K562 (cell line): ENCODE data around the gene DRC3. TPM values are rescaled to one million over a fixed set of nuclear protein-coding genes. Genes with fewer than 3 reads are reported as not detected.
A peak's percentile ranks its signal among the peaks of the same experiment; 100 is the strongest.

Experiments
- ATAC-seq: fragments of 200-7000 bp; cut with Tn5 transposase; 3 replicates; pipeline ENCODE4 v1.9.1; 2020; ENCODE audit warnings: moderate library complexity
- BruUV-seq: library from RNA; stranded (reverse); fragments of 400-500 nt; replicated peaks from 2 replicates; lab custom pipeline; 2021; lab: Mats Ljungman, UMichigan
- CTCF ChIA-PET: fragments of 300-600 bp; formaldehyde crosslinking; extraction: SDS; loops from one replicate; lab custom pipeline; 2021; ENCODE audit warnings: low intra/inter-chr PET ratio; lab: Yijun Ruan, JAX
- POLR2A ChIA-PET: fragments of 300-600, 350-650 bp; sonication (Branson Sonifier 250); formaldehyde crosslinking; extraction: SDS; loops from one replicate; lab custom pipeline; 2021; ENCODE audit warnings: antibody characterized with exemption, inconsistent platforms; lab: Yijun Ruan, JAX
- DNase-seq, 4 experiments: peaks; one replicate each; pipeline versions ENCODE4 v3.0.0 to v3.0.0-alpha.2; 2011 to 2018; ENCODE audit warnings: low spot score in 3 of 4, mixed read lengths in 3 of 4; ENCODE audit errors: extremely low read depth in 1 of 4
- FAIRE-seq: peaks from 2 replicates; lab custom pipeline; 2011; peaks lifted over from hg19 to GRCh38; lab: Jason Lieb, UNC
- H2AFZ ChIP-seq: 2 replicates; pipeline ENCODE4 v1.6.0; 2011; ENCODE audit warnings: low read depth, low read length, control low read depth, inconsistent platforms
- H3K27ac ChIP-seq: fragments of 200-600 bp; 3 replicates; pipeline ENCODE4 v1.8.0; 2011; ENCODE audit warnings: low read depth, mild to moderate bottlenecking, control low read depth, inconsistent platforms, low read length, moderate library complexity, mixed read lengths; ENCODE audit errors: extremely low read depth
- H3K27me3 ChIP-seq, 2 experiments: fragments of 300-600 bp in 1 of 2; 2 replicates in 1 of 2; 3 replicates in 1 of 2; pipeline versions ENCODE4 v1.6.0 to v1.8.0; 2011; ENCODE audit warnings: inconsistent platforms in 2 of 2, low read length in 2 of 2, mild to moderate bottlenecking in 1 of 2, mixed read lengths in 1 of 2, moderate library complexity in 1 of 2; ENCODE audit not compliant: control insufficient read depth in 2 of 2, insufficient read depth in 2 of 2
- H3K36me3 ChIP-seq: fragments of 300-600 bp; 3 replicates; pipeline ENCODE4 v1.8.0; 2011; ENCODE audit warnings: mild to moderate bottlenecking, low read length, inconsistent platforms; ENCODE audit not compliant: control insufficient read depth, insufficient read depth
- H3K4me1 ChIP-seq, 2 experiments: fragments of 200-600 bp in 1 of 2; replicated peaks in 1 of 2; 2 replicates in 1 of 2; 3 replicates in 1 of 2; pipeline versions ENCODE4 v1.5.1 to v1.8.0; 2011; ENCODE audit warnings: inconsistent platforms in 2 of 2, low read length in 2 of 2, mild to moderate bottlenecking in 1 of 2, mixed read lengths in 1 of 2, moderate library complexity in 1 of 2; ENCODE audit not compliant: control insufficient read depth in 2 of 2, insufficient read depth in 2 of 2
- H3K4me2 ChIP-seq: 2 replicates; pipeline ENCODE4 v1.6.1; 2011; ENCODE audit warnings: low read length, control low read depth, inconsistent platforms, mixed read lengths; ENCODE audit not compliant: insufficient read depth
- H3K4me3 ChIP-seq: fragments of 200-600 bp; sonication (generic), shearing (Covaris generic); 2 replicates; pipeline ENCODE4 v1.5.1; 2016; ENCODE audit warnings: control low read depth, inconsistent platforms
- H3K79me2 ChIP-seq: fragments of 200-600 bp; 3 replicates; pipeline ENCODE4 v1.8.0; 2011; ENCODE audit warnings: low read length, inconsistent platforms; ENCODE audit not compliant: control insufficient read depth, insufficient read depth
- H3K9ac ChIP-seq, 2 experiments: 2 replicates each; pipeline versions ENCODE4 v1.6.0 to v1.6.1; 2011; ENCODE audit warnings: low read depth in 2 of 2, low read length in 2 of 2, control low read depth in 1 of 2, inconsistent platforms in 1 of 2, mild to moderate bottlenecking in 1 of 2, mixed read lengths in 1 of 2; ENCODE audit not compliant: insufficient read depth in 1 of 2
- H3K9me1 ChIP-seq: one replicate; pipeline ENCODE4 v1.6.0; 2011; ENCODE audit warnings: inconsistent platforms, mild to moderate bottlenecking, low read length, moderate library complexity; ENCODE audit not compliant: control insufficient read depth, insufficient read depth
- H3K9me3 ChIP-seq: replicated peaks from 2 replicates; pipeline ENCODE4 v1.5.1; 2011; ENCODE audit warnings: low read depth, low read length, inconsistent platforms; ENCODE audit not compliant: control insufficient read depth, insufficient read depth
- H4K20me1 ChIP-seq: replicated peaks from 2 replicates; pipeline ENCODE4 v1.6.1; 2011; ENCODE audit warnings: low read length, inconsistent platforms, mixed read lengths; ENCODE audit not compliant: control insufficient read depth, insufficient read depth
- HMG20B ChIP-seq: fragments of 250-450 bp; sonication (Bioruptor Pico); IDR thresholded peaks from 2 replicates; pipeline ENCODE4 v1.5.0; 2021; ENCODE audit warnings: mild to moderate bottlenecking
- HNRNPH1 ChIP-seq: fragments of 200-400 bp; formaldehyde crosslinking; optimal IDR thresholded peaks from 2 replicates; pipeline ENCODE3; 2017; ENCODE audit warnings: low read depth, mild to moderate bottlenecking, low read length, moderate library complexity
- ZNF324 ChIP-seq: fragments of 250-450 bp; sonication (Bioruptor Pico); IDR thresholded peaks from 2 replicates; pipeline ENCODE4 v1.4.0; 2020; ENCODE audit warnings: mild to moderate bottlenecking
- WGBS: fragments of 100-300 bp; shearing (Covaris generic); methylation state at CpG from one replicate; pipeline ENCODE4 v1.1.6; 2016; ENCODE audit warnings: low coverage, mixed read lengths; ENCODE audit not compliant: insufficient coverage; ENCODE audit errors: missing lambda C conversion rate; 5-methylcytosine and 5-hydroxymethylcytosine counted together
- in situ Hi-C: fragments of 300-500 bp; cut with MboI; formaldehyde crosslinking; loops from 4 replicates; pipeline ENCODE4 v1.15.0; 2018; ENCODE audit warnings: inconsistent platforms, mixed read lengths
- intact Hi-C: fragments of 100-400 bp; cut with micrococcal nuclease; formaldehyde crosslinking; loops from 2 replicates; pipeline ENCODE4 v1.14.2; 2022
- polyA plus RNA-seq, 8 experiments: library from polyadenylated mRNA; depleted of rRNA in 4 of 8; stranded (reverse) in 5 of 8; unstranded in 3 of 8; fragments of >200 nt; fragmentation: Nextera tagmentation in 2 of 8; fragmentation: Illumina TruSeq in 1 of 8; extraction: Ambion mirVana in 2 of 8; extraction: Trizol in 1 of 8; gene quantifications; 2 replicates each; pipeline versions ENCODE4 v1.2.1 to v1.2.3, GENCODE V29; 2011 to 2014; ENCODE audit warnings: inconsistent platforms in 1 of 8, missing spikeins in 1 of 8
- total RNA-seq, 7 experiments: library from RNA; depleted of rRNA in 6 of 7; stranded (reverse); fragments of >200 nt in 6 of 7; fragmentation: Illumina TruSeq in 2 of 7; extraction: Trizol in 2 of 7; gene quantifications; 2 replicates each; pipeline versions ENCODE4 v1.2.1 to v1.2.3, GENCODE V29; 2011 to 2021; ENCODE audit warnings: low replicate concordance in 1 of 7

The DRC3 gene
- total and polyA plus RNA-seq, 9 of the 15 experiments (the other 6 are each of a cell fraction or from before 2014, with no cell fraction given): 0.10 to 0.84 (median 0.30) TPM; not detected in 3

GRCh38 chr17:17943281-17943984 is 29.2 kb upstream of the DRC3 start:
- no peak overlapping the region for H2AFZ ChIP-seq
- no peak overlapping the region for H3K4me3 ChIP-seq
- no peaks in the 10 kb centered on the region for H3K79me2 ChIP-seq
- H3K36me3 ChIP-seq: no peaks in the 10 kb centered on the region
- no peak overlapping the region for H3K4me2 ChIP-seq
- FAIRE-seq (no peak), ATAC-seq (peak; percentile 45; the same call in 1 of the 3 replicates), DNase-seq (no peak)
- H3K27ac ChIP-seq: no peak overlapping the region
- intact Hi-C loops: no loop called here
- CTCF ChIA-PET: no interaction called here
- peaks cover 10 to 13% of the 10 kb centered on the region in 2 experiments; a peak in 4 of 5 replicates for H3K4me1 ChIP-seq
- TF ChIP-seq HNRNPH1: no peak
- TF ChIP-seq ZNF324 (CRISPR knock-in tag): peak; percentile 52; the same call in 1 of the 2 replicates
- WGBS: 33% methylated on average over 1 of the region's 3 CpGs
- no peaks in the 10 kb centered on the region for H3K9me1 ChIP-seq
- H3K27me3 ChIP-seq: no peaks in the 10 kb centered on the region
- H3K9me3 ChIP-seq: no peaks in the 10 kb centered on the region
- in situ Hi-C loops: no loop called here
- peak overlapping the region in 1 of 2 experiments; percentile 31; a peak in 1 of 4 replicates for H3K9ac ChIP-seq
- no peaks in the 10 kb centered on the region; the same call in 1 of the 2 replicates for H4K20me1 ChIP-seq
- BruUV-seq: no TSS peak
- POLR2A ChIA-PET: interaction anchor here (3.3 kb wide), 1 partner anchor 11 kb away, joined by 10 read pairs; no protein-coding TSS in a partner anchor

- ATAC-seq (no peak), FAIRE-seq (no peak), DNase-seq (no peak)
- H3K36me3 ChIP-seq: no peaks in the 10 kb centered on the region
- intact Hi-C loops: no loop called here
- TF ChIP-seq HMG20B: no peak
- no peaks in the 10 kb centered on the region for H3K9me1 ChIP-seq
- no peak overlapping the region for H2AFZ ChIP-seq
- no peak overlapping the region for H3K27ac ChIP-seq
- no peaks in the 10 kb centered on the region; the same call in 1 of the 2 replicates for H4K20me1 ChIP-seq
- H3K4me2 ChIP-seq: no peak overlapping the region
- H3K9ac ChIP-seq: 0 out of 4 replicates have a peak overlapping the region, but pooled peaks of 1 of the 2 experiments have one; percentile 31
- BruUV-seq: no TSS peak
- H3K9me3 ChIP-seq: no peaks in the 10 kb centered on the region
- no peak overlapping the region for H3K4me3 ChIP-seq
- WGBS: 49% methylated on average over 6 of the region's 7 CpGs
- ChIA-PET POLR2A (interaction anchor here (1.7 to 3.3 kb wide), 2 partner anchors 12 to 23 kb away, joined by 7 to 10 read pairs; no protein-coding TSS in a partner anchor), CTCF (no interaction called here)
- H3K4me1 ChIP-seq: peaks cover 10 to 13% of the 10 kb centered on the region in 2 experiments; a peak in 4 of 5 replicates
- no peaks in the 10 kb centered on the region for H3K79me2 ChIP-seq
- no peaks in the 10 kb centered on the region for H3K27me3 ChIP-seq
- in situ Hi-C loops: no loop called here
Measured at GRCh38 chr17:17944242-17944641, 28.4 kb upstream of the DRC3 start.
